ENCODE measurements around the gene PTPN21. TPM values are rescaled to one million over a fixed set of nuclear protein-coding genes. Genes with fewer than 3 reads are reported as not detected.

PTPN21 gene
- total RNA-seq, 2 donors from 2014 or later, result 16.8 to 47.8 TPM

DNA sequence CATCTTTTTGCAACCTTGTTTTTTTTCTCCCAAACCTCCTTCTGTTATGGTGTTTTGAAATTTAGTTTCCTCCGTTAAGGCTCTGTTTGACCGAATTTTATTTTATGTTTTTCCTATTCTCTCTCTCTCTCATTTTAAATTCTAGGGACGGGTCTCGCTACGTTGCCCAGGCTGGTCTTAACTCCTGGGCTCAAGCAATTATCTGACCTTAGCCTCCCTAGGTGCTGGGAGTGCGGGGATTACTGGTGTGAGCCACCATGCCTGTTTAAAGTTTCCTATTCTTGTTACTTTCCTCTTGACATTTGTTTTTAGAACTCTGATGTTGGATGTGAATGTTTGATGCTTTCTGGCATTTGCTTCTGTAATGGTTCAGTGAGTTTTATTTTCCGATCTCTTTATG, 9.0 kb upstream of the PTPN21 start:
- H3K4me3 ChIP-seq, result peak overlapping the region; percentile 97 to 99

DNA sequence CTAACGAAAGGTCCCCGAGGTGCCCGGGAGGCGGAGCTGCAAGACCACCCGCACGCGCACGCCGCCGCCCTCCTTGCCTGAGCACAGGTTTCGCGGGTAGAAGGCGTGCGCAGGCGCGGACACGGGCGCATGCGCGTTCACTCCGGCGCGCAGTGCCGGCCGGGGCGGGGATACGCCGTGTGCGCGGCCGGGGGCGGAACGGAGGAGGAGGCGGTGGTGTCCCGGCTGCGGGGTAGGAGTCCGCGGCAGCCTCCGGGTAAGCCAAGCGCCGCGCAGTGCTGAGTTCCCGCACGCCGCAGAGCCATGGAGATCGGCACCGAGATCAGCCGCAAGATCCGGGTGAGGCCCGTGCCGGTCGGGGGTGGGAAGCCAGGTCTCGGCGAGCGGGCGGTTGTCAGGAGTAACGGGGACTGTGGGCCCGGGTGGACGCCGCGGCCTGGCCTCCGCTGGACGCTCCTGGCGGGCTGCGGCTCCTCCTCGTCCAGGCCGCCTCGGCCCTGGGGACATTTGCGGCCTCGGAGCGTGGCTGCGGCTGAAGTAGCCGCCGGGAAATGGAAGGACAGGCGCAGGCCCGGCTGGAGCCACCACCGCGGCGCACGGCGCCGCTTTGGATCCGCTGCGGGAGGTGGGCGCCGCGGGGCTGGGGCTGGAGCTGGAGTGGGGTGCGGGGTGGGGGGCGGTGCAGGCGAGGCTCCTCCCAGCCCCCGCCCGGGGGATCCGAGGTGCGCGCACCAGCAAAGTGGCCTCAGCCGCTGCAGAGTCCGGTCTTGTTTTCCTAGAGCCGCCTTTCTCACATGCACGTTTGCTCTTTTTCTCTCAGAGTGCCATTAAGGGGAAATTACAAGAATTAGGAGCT, 8.3 kb upstream of the PTPN21 start, which contains the start of gene ZC3H14:
ZC3H14 (plus strand) TSS at position 207 of the 856 bp plus-strand sequence; CDS start at position 304, 97 bp downstream.
- intact Hi-C loops (cut with DNase I), result loop anchor here (5.0 kb wide), 1 partner anchor 376 kb away; no protein-coding TSS in a partner anchor
- peaks cover 0 to under 1% of the 10 kb centered on the region in 2 donors for H3K36me3 ChIP-seq
- peak within 1 kb of the TSS; percentile 91 to 94 for H3K27ac ChIP-seq

More for the DNA sequence above, 9.0 kb upstream of the PTPN21 start:
- Histone ChIP-seq H3K9me3 (no peaks in the 10 kb centered on the region), H3K36me3 (peaks cover 0 to 8% of the 10 kb centered on the region in 2 donors), H3K27me3 (replicated peaks; ENCODE audit: insufficient read depth) (no peaks in the 10 kb centered on the region), H3K27ac (peak overlapping the region; percentile 91 to 94), H3K4me1 (replicated peaks) (no peaks in the 10 kb centered on the region)
- WGBS, result 18% methylated on average over 7 of the region's 7 CpGs
- no peak for DNase-seq (ENCODE audit: low spot score)
- intact Hi-C loops (cut with DNase I), result loop anchor here (5.0 kb wide), 1 partner anchor 377 kb away; no protein-coding TSS in a partner anchor
- no peak for TF ChIP-seq POLR2AphosphoS5 (IDR thresholded peaks at IDR 0.05)
- no peak for TF ChIP-seq POLR2A (IDR thresholded peaks at IDR 0.05)
- TF ChIP-seq, protein P1, sequence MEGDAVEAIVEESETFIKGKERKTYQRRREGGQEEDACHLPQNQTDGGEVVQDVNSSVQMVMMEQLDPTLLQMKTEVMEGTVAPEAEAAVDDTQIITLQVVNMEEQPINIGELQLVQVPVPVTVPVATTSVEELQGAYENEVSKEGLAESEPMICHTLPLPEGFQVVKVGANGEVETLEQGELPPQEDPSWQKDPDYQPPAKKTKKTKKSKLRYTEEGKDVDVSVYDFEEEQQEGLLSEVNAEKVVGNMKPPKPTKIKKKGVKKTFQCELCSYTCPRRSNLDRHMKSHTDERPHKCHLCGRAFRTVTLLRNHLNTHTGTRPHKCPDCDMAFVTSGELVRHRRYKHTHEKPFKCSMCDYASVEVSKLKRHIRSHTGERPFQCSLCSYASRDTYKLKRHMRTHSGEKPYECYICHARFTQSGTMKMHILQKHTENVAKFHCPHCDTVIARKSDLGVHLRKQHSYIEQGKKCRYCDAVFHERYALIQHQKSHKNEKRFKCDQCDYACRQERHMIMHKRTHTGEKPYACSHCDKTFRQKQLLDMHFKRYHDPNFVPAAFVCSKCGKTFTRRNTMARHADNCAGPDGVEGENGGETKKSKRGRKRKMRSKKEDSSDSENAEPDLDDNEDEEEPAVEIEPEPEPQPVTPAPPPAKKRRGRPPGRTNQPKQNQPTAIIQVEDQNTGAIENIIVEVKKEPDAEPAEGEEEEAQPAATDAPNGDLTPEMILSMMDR (IDR thresholded peaks at IDR 0.05), result no peak

DNA sequence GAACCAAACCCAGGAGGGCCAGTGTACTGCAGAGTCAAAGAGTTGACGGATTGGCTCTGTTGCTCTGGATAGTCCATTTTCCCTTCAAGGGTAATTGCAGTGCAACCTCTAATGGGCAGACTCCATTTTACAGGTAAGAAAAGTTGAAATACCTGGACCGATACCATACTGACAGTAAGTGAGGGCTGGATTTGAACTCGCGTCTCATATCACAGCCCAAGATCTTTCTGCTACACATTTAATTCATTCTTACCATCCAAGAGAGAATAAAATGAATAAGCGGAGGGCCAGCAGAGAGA, 7.7 kb upstream of the PTPN21 start:
- no peak for DNase-seq (ENCODE audit: low spot score)
- H3K4me3 ChIP-seq, result peak overlapping the region; percentile 97 to 99
- H3K27ac ChIP-seq, result peak overlapping the region; percentile 91 to 94
- no peaks in the 10 kb centered on the region for H3K27me3 ChIP-seq (replicated peaks; ENCODE audit: insufficient read depth)
- no peaks in the 10 kb centered on the region for H3K36me3 ChIP-seq
- 25% methylated on average over 5 of the region's 5 CpGs for WGBS
- intact Hi-C loops (cut with DNase I), result loop anchor here (5.0 kb wide), 1 partner anchor 375 kb away; no protein-coding TSS in a partner anchor
- H3K4me1 ChIP-seq (replicated peaks), result no peaks in the 10 kb centered on the region
- no peaks in the 10 kb centered on the region for H3K9me3 ChIP-seq
- no peak for TF ChIP-seq POLR2AphosphoS5 (IDR thresholded peaks at IDR 0.05)
- no peak for TF ChIP-seq POLR2A (IDR thresholded peaks at IDR 0.05)
- TF ChIP-seq, protein P1 (IDR thresholded peaks at IDR 0.05), result no peak

More for the DNA sequence above, 8.3 kb upstream of the PTPN21 start, which contains the start of gene ZC3H14:
- Histone ChIP-seq H3K4me3 (peak within 1 kb of the TSS; percentile 97 to 99), H3K9me3 (no peaks in the 10 kb centered on the region), H3K4me1 (replicated peaks) (no peaks in the 10 kb centered on the region), H3K27me3 (replicated peaks; ENCODE audit: insufficient read depth) (no peaks in the 10 kb centered on the region)
- TF ChIP-seq POLR2AphosphoS5 (IDR thresholded peaks at IDR 0.05) (peak; percentile 81), POLR2A (IDR thresholded peaks at IDR 0.05) (peak; percentile 77)
- TF ChIP-seq, protein P1 (IDR thresholded peaks at IDR 0.05), result peak in 2 of 4 experiments; percentile 12 to 31
- peak; percentile 73 for DNase-seq (ENCODE audit: low spot score)
- 0% methylated on average over 56 of the region's 99 CpGs for WGBS

DNA sequence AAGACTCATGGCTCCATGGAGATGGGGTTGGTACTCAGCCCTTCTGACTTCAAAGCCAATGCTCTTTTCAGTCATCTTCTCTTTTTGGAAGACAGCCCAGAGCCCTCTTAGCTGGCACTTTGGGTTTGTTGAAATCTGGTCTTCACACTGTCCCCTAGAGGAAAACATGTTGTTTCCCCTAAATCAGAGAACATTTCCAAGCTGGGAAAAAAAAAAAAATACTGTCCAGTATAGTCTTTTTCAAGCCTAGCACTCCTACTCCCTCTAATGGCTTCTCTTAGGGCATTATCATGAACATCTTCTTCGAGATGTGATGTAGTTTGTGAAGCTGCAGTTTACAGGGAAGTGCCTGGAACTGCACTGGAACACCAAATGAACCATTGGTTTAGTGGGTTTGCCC, 5.0 kb upstream of the PTPN21 start:
- Histone ChIP-seq H3K4me3 (no peak overlapping the region), H3K9me3 (no peaks in the 10 kb centered on the region), H3K27me3 (replicated peaks; ENCODE audit: insufficient read depth) (no peaks in the 10 kb centered on the region), H3K27ac (no peak overlapping the region), H3K36me3 (no peaks in the 10 kb centered on the region), H3K4me1 (replicated peaks) (peaks cover 2% of the 10 kb centered on the region)
- 0% methylated on average over 1 of the region's 1 CpG for WGBS
- TF ChIP-seq, protein P1 (IDR thresholded peaks at IDR 0.05), result peak in 3 of 4 experiments; percentile 14 to 48 (median 38)
- TF ChIP-seq POLR2AphosphoS5 (IDR thresholded peaks at IDR 0.05), result no peak
- DNase-seq (ENCODE audit: low spot score), result no peak
- intact Hi-C loops (cut with DNase I), result loop anchor here (5.0 kb wide), 1 partner anchor 373 kb away; no protein-coding TSS in a partner anchor
